ENCODE results near the gene CDH26.
A peak's percentile ranks its signal among the peaks of the same experiment; 100 is the strongest.

CDH26 gene

GRCh38 chr20:60009826-60010616, 51.8 kb downstream of the CDH26 start:
- intact Hi-C loops (cut with DNase I) = no loop called here
- DNase-seq = no peak

- no peak for DNase-seq
- intact Hi-C loops (cut with DNase I) = no loop called here
These were observed 52.7 kb downstream of the CDH26 start for GRCh38 chr20:60010689-60011458.

GRCh38 chr20:60011512-60012507, 53.6 kb downstream of the CDH26 start:
- intact Hi-C loops (cut with DNase I) = no loop called here
- DNase-seq = no peak

- no peak for DNase-seq
- intact Hi-C loops (cut with DNase I) = no loop called here
These were observed 55.3 kb downstream of the CDH26 start for GRCh38 chr20:60013296-60014139.

GRCh38 chr20:60016406-60016805, 58.2 kb downstream of the CDH26 start:
- no peak for DNase-seq
- intact Hi-C loops (cut with DNase I) = no loop called here

GRCh38 chr20:60020251-60020650, 62.0 kb downstream of the CDH26 start:
- intact Hi-C loops (cut with DNase I) = no loop called here
- no peak for DNase-seq

- intact Hi-C loops (cut with DNase I) = no loop called here
- no peak for DNase-seq
These were observed 62.9 kb downstream of the CDH26 start for GRCh38 chr20:60021104-60021503.

- no peak for DNase-seq
- intact Hi-C loops (cut with DNase I) = no loop called here
These were observed 64.6 kb downstream of the CDH26 start for GRCh38 chr20:60022849-60023248.

GRCh38 chr20:60024245-60024644, 66.0 kb downstream of the CDH26 start:
- no peak for DNase-seq
- intact Hi-C loops (cut with DNase I) = no loop called here

- no peak for DNase-seq
- intact Hi-C loops (cut with DNase I) = no loop called here
These were observed 66.6 kb downstream of the CDH26 start for GRCh38 chr20:60024801-60025200.

- no peak for DNase-seq
- intact Hi-C loops (cut with DNase I) = no loop called here
These were observed 67.8 kb downstream of the CDH26 start for GRCh38 chr20:60026010-60026409.

- intact Hi-C loops (cut with DNase I) = no loop called here
- no peak for DNase-seq
These were observed 72.2 kb downstream of the CDH26 start for GRCh38 chr20:60030471-60030870.

GRCh38 chr20:60031107-60031506, 72.9 kb downstream of the CDH26 start:
- intact Hi-C loops (cut with DNase I) = no loop called here
- DNase-seq = no peak

GRCh38 chr20:60034231-60035110, 76.2 kb downstream of the CDH26 start:
- intact Hi-C loops (cut with DNase I) = no loop called here
- peak in 2 of 10 donors; percentile 27 to 50 for DNase-seq

- intact Hi-C loops (cut with DNase I) = no loop called here
- DNase-seq = peak in 1 of 10 donors; percentile 47
These were observed 77.3 kb downstream of the CDH26 start for GRCh38 chr20:60035486-60035885.

- intact Hi-C loops (cut with DNase I) = no loop called here
- no peak for DNase-seq
These were observed 78.1 kb downstream of the CDH26 start for GRCh38 chr20:60036346-60036745.

GRCh38 chr20:60036746-60037499, 78.7 kb downstream of the CDH26 start:
- peak in 1 of 10 donors; percentile 28 for DNase-seq
- intact Hi-C loops (cut with DNase I) = no loop called here

GRCh38 chr20:60038400-60039008, 80.3 kb downstream of the CDH26 start:
- intact Hi-C loops (cut with DNase I) = no loop called here
- no peak for DNase-seq

Measured in posterior cingulate gyrus (tissue), 11 donors.